Activated B cell treated with CpG ODN at 0.5 μM for 24 hours (primary cell): ENCODE measurements around the gene ASB1. TPM values are rescaled to one million over a fixed set of nuclear protein-coding genes. Genes with fewer than 3 reads are reported as not detected.

ENCODE experiments used
- ATAC-seq: fragments of 200-7000 bp; cut with Tn5 transposase; one replicate; pipeline ENCODE4 v1.10.0; 2021; ENCODE audit warnings: low read depth, mild to moderate bottlenecking, moderate library complexity
- CTCF ChIA-PET: fragments of 350-600 bp; sonication (Branson Sonifier 250); formaldehyde crosslinking; loops from one replicate; lab custom pipeline; 2021; ENCODE audit warnings: antibody characterized with exemption; lab: Charles Lee
- POLR2A ChIA-PET: fragments of 350-600 bp; sonication (Branson Sonifier 250); formaldehyde crosslinking; loops from one replicate; lab custom pipeline; 2021; ENCODE audit warnings: antibody characterized with exemption; lab: Charles Lee
- DNase-seq: peaks from one replicate; pipeline ENCODE4 v3.0.0; 2022
- H3K27ac Mint-ChIP-seq: one replicate; pipeline ENCODE4 v1.8.0; 2020; ENCODE audit warnings: mixed read lengths
- H3K27me3 Mint-ChIP-seq: one replicate; pipeline ENCODE4 v1.8.0; 2021; ENCODE audit warnings: mixed read lengths
- H3K36me3 Mint-ChIP-seq: one replicate; pipeline ENCODE4 v1.8.0; 2021; ENCODE audit warnings: low read depth, mixed read lengths
- H3K4me1 Mint-ChIP-seq: one replicate; pipeline ENCODE4 v1.8.0; 2021; ENCODE audit warnings: mixed read lengths
- H3K4me3 Mint-ChIP-seq: one replicate; pipeline ENCODE4 v1.8.0; 2020; ENCODE audit warnings: mild to moderate bottlenecking, mixed read lengths
- H3K9me3 Mint-ChIP-seq: one replicate; pipeline ENCODE4 v1.8.0; 2020; ENCODE audit warnings: mixed read lengths
- CTCF ChIP-seq: fragments of 200-600 bp; IDR thresholded peaks from one replicate; pipeline ENCODE4 v1.8.0; 2022; ENCODE audit warnings: antibody characterized with exemption, mild to moderate bottlenecking
- intact Hi-C: fragments of 100-400 bp; cut with micrococcal nuclease; formaldehyde crosslinking; loops from one replicate; pipeline ENCODE4 v1.15.1; 2024
- total RNA-seq: library from RNA; stranded (reverse); gene quantifications from 2 replicates; pipeline ENCODE4 v1.2.3, GENCODE V29; 2022

The ASB1 gene
- total RNA-seq, 1 donor from 2014 or later = 49.8 TPM

GRCh38 chr2:238424313-238424700 lies 2.4 kb upstream of the ASB1 start:
- DNase-seq (no peak), ATAC-seq (no peak)
- intact Hi-C loops = loop anchor here (10.0 kb wide), 2 partner anchors 460 to 1340 kb away; partner anchors contain the start of genes COPS8 and UBE2F
- H3K4me1 Mint-ChIP-seq = peaks cover 25% of the 10 kb centered on the region
- no peaks in the 10 kb centered on the region for H3K27me3 Mint-ChIP-seq
- ChIA-PET POLR2A (no interaction called here), CTCF (no interaction called here)
- H3K36me3 Mint-ChIP-seq = peaks cover 8% of the 10 kb centered on the region
- peak overlapping the region; percentile 68 for H3K4me3 Mint-ChIP-seq
- no peaks in the 10 kb centered on the region for H3K9me3 Mint-ChIP-seq
- TF ChIP-seq CTCF = no peak
- H3K27ac Mint-ChIP-seq = no peak overlapping the region

- Mint-ChIP-seq H3K9me3 (no peaks in the 10 kb centered on the region), H3K4me3 (peak overlapping the region; percentile 61), H3K27ac (peak overlapping the region; percentile 41), H3K27me3 (no peaks in the 10 kb centered on the region), H3K36me3 (peaks cover 14% of the 10 kb centered on the region), H3K4me1 (peaks cover 35% of the 10 kb centered on the region)
- no peak for TF ChIP-seq CTCF
- ChIA-PET CTCF (no interaction called here), POLR2A (no interaction called here)
- no peak for DNase-seq
- no peak for ATAC-seq
- intact Hi-C loops = loop anchor here (10.0 kb wide), 2 partner anchors 461 to 1341 kb away; partner anchors contain the start of genes COPS8 and UBE2F
Observed at GRCh38 chr2:238425505-238425978, 1.2 kb upstream of the ASB1 start.

GRCh38 chr2:238425979-238426567 lies 654 bp upstream of the ASB1 start:
- H3K36me3 Mint-ChIP-seq = peaks cover 19% of the 10 kb centered on the region
- H3K27ac Mint-ChIP-seq = peak overlapping the region; percentile 94
- intact Hi-C loops = loop anchor here (1.0 to 10.0 kb wide), 5 partner anchors 55 to 1341 kb away; partner anchors contain the start of genes COPS8, HDAC4, PER2 and UBE2F
- H3K9me3 Mint-ChIP-seq = no peaks in the 10 kb centered on the region
- ChIA-PET POLR2A (no interaction called here), CTCF (no interaction called here)
- ATAC-seq (peak; percentile 4), DNase-seq (no peak)
- TF ChIP-seq CTCF = no peak
- peaks cover 36% of the 10 kb centered on the region for H3K4me1 Mint-ChIP-seq
- peak overlapping the region; percentile 92 for H3K4me3 Mint-ChIP-seq
- H3K27me3 Mint-ChIP-seq = no peaks in the 10 kb centered on the region

GRCh38 chr2:238427435-238428162 lies 872 bp downstream of the ASB1 start:
- no peak for TF ChIP-seq CTCF
- Mint-ChIP-seq H3K36me3 (peaks cover 24% of the 10 kb centered on the region), H3K27ac (peak overlapping the region; percentile 88), H3K4me1 (peaks cover 40% of the 10 kb centered on the region), H3K4me3 (peak overlapping the region; percentile 92), H3K9me3 (no peaks in the 10 kb centered on the region), H3K27me3 (no peaks in the 10 kb centered on the region)
- ChIA-PET POLR2A (interaction anchor here (0.6 kb wide), 1 partner anchor 16 kb away, joined by 4 read pairs; no protein-coding TSS in a partner anchor), CTCF (interaction anchor here (0.5 kb wide), 1 partner anchor 70 kb away, joined by 3 read pairs; no protein-coding TSS in a partner anchor)
- intact Hi-C loops = loop anchor here (1.0 to 10.0 kb wide), 5 partner anchors 57 to 1343 kb away; partner anchors contain the start of genes COPS8, HDAC4, TRAF3IP1 and UBE2F
- DNase-seq (no peak), ATAC-seq (no peak)

GRCh38 chr2:238428866-238429265 lies 2.1 kb downstream of the ASB1 start:
- Mint-ChIP-seq H3K27ac (no peak overlapping the region), H3K9me3 (no peaks in the 10 kb centered on the region), H3K4me1 (peaks cover 40% of the 10 kb centered on the region), H3K27me3 (no peaks in the 10 kb centered on the region), H3K36me3 (peaks cover 34% of the 10 kb centered on the region), H3K4me3 (peak overlapping the region; percentile 24)
- no peak for TF ChIP-seq CTCF
- ChIA-PET CTCF (no interaction called here), POLR2A (no interaction called here)
- intact Hi-C loops = loop anchor here (10.0 kb wide), 2 partner anchors 464 to 1344 kb away; partner anchors contain the start of genes COPS8 and UBE2F
- DNase-seq (no peak), ATAC-seq (no peak)
